Measurements from ENCODE around the gene RNF151. TPM values are rescaled to one million over a fixed set of nuclear protein-coding genes. Genes with fewer than 3 reads are reported as not detected.

RNF151 gene
- total and polyA plus RNA-seq, 2 of the 13 experiments (the other 11 are each of a cell fraction or from before 2014, with no cell fraction given), result not detected

DNA sequence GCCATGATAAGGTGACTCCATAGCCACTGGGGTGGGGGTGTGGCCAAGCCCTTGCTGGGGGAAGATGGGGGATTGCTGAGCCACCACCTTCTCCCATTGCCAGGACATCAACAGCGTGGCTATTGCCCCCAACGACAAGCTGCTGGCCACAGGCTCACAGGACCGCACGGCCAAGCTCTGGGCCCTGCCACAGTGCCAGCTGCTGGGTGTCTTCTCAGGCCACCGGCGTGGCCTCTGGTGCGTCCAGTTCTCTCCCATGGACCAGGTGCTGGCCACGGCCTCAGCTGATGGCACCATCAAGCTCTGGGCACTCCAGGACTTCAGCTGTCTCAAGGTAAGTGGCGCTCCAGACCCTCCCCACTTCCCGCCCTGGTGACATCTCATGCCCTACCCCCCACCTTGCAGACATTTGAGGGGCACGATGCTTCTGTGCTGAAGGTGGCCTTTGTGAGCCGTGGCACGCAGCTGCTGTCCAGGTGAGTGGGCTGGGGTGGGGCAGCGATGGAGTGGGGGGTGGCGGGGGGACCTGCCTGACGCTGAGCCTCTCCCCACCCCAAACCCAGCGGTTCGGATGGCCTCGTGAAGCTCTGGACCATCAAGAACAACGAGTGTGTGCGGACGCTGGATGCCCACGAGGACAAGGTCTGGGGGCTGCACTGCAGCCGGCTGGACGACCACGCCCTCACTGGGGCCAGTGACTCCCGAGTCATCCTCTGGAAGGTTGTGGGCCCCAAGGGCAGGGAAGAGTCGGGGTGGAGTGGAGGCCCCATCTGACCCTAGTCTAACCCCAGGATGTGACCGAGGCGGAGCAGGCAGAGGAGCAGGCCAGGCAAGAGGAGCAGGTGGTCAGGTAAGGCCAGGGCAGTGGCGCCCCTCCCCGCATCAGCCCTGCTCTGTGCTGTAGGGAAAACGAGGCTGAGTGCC is 10.6 kb downstream of the RNF151 start:
- peaks cover 21 to 34% of the 10 kb centered on the region in 2 experiments; a peak in 3 of 5 replicates for H3K36me3 ChIP-seq (replicated peaks in 1 of 2; ENCODE audit: control insufficient read depth in 1 of 2, insufficient read depth in 2 of 2, low read length in 2 of 2)
- no peaks in the 10 kb centered on the region for H3K9me3 ChIP-seq (ENCODE audit: low read length)
- peaks cover 14% of the 10 kb centered on the region for H3K79me2 ChIP-seq (ENCODE audit: insufficient read depth, low read length)
- intact Hi-C loops (cut with micrococcal nuclease; ENCODE audit: unreplicated experiment), result no loop called here
- ATAC-seq, result no peak
- 89% methylated on average over 10 of the region's 33 CpGs for WGBS (ENCODE audit: low lambda C conversion rate)
- CTCF ChIA-PET (ENCODE audit: low intra/inter-chr PET ratio, low total read pairs), result no interaction called here
- FAIRE-seq, result no peak
- no peak overlapping the region for H3K9ac ChIP-seq (ENCODE audit: insufficient read depth, low read depth, low read length)
- in situ Hi-C loops (cut with HindIII; ENCODE audit: extremely low pct_ligation_motif_present, low pct_unique_long_range_greater_than_20kb), result no loop called here
- H3K27me3 ChIP-seq (ENCODE audit: control insufficient read depth in 1 of 2, insufficient read depth in 2 of 2, low read length in 2 of 2), result no peaks in the 10 kb centered on the region
- POLR2A ChIA-PET, result interaction anchor here (1.1 kb wide), 1 partner anchor 12 kb away, joined by 6 read pairs; the partner anchor contains the start of gene RPS2
- no peak for DNase-seq (ENCODE audit: low spot score)
- no peak overlapping the region for H2AFZ ChIP-seq (ENCODE audit: low read length)
- H3K4me1 ChIP-seq (ENCODE audit: insufficient read depth, low read length), result peaks cover 20% of the 10 kb centered on the region
- no TSS peak for BruUV-seq (replicated peaks)
- no peaks in the 10 kb centered on the region for H4K20me1 ChIP-seq (ENCODE audit: insufficient read depth, low read length)
- no peak overlapping the region for H3K4me2 ChIP-seq (ENCODE audit: low read depth, low read length)
- H3K4me3 ChIP-seq (replicated peaks in 1 of 3; ENCODE audit: insufficient read depth in 1 of 3, low read depth in 2 of 3, low read length in 3 of 3), result no peak overlapping the region
- no peak overlapping the region for H3K27ac ChIP-seq (ENCODE audit: extremely low read length, insufficient read depth, low read length)
- TF ChIP-seq KDM3A (CRISPR knock-in tag; IDR thresholded peaks at IDR 0.05; ENCODE audit: low read depth) (no peak), ZNF503 (CRISPR knock-in tag; IDR thresholded peaks at IDR 0.05) (no peak), ZNF552 (CRISPR knock-in tag; IDR thresholded peaks at IDR 0.05; ENCODE audit: borderline replicate concordance) (no peak), ZNF232 (CRISPR knock-in tag; IDR thresholded peaks at IDR 0.05; ENCODE audit: borderline replicate concordance) (no peak), ZNF782 (CRISPR knock-in tag; IDR thresholded peaks at IDR 0.05; ENCODE audit: borderline replicate concordance) (no peak), ZBTB43 (CRISPR knock-in tag; conservative IDR thresholded peaks at IDR 0.05) (no peak), ZNF713 (CRISPR knock-in tag; IDR thresholded peaks at IDR 0.05) (no peak)
- TF ChIP-seq, protein P1, sequence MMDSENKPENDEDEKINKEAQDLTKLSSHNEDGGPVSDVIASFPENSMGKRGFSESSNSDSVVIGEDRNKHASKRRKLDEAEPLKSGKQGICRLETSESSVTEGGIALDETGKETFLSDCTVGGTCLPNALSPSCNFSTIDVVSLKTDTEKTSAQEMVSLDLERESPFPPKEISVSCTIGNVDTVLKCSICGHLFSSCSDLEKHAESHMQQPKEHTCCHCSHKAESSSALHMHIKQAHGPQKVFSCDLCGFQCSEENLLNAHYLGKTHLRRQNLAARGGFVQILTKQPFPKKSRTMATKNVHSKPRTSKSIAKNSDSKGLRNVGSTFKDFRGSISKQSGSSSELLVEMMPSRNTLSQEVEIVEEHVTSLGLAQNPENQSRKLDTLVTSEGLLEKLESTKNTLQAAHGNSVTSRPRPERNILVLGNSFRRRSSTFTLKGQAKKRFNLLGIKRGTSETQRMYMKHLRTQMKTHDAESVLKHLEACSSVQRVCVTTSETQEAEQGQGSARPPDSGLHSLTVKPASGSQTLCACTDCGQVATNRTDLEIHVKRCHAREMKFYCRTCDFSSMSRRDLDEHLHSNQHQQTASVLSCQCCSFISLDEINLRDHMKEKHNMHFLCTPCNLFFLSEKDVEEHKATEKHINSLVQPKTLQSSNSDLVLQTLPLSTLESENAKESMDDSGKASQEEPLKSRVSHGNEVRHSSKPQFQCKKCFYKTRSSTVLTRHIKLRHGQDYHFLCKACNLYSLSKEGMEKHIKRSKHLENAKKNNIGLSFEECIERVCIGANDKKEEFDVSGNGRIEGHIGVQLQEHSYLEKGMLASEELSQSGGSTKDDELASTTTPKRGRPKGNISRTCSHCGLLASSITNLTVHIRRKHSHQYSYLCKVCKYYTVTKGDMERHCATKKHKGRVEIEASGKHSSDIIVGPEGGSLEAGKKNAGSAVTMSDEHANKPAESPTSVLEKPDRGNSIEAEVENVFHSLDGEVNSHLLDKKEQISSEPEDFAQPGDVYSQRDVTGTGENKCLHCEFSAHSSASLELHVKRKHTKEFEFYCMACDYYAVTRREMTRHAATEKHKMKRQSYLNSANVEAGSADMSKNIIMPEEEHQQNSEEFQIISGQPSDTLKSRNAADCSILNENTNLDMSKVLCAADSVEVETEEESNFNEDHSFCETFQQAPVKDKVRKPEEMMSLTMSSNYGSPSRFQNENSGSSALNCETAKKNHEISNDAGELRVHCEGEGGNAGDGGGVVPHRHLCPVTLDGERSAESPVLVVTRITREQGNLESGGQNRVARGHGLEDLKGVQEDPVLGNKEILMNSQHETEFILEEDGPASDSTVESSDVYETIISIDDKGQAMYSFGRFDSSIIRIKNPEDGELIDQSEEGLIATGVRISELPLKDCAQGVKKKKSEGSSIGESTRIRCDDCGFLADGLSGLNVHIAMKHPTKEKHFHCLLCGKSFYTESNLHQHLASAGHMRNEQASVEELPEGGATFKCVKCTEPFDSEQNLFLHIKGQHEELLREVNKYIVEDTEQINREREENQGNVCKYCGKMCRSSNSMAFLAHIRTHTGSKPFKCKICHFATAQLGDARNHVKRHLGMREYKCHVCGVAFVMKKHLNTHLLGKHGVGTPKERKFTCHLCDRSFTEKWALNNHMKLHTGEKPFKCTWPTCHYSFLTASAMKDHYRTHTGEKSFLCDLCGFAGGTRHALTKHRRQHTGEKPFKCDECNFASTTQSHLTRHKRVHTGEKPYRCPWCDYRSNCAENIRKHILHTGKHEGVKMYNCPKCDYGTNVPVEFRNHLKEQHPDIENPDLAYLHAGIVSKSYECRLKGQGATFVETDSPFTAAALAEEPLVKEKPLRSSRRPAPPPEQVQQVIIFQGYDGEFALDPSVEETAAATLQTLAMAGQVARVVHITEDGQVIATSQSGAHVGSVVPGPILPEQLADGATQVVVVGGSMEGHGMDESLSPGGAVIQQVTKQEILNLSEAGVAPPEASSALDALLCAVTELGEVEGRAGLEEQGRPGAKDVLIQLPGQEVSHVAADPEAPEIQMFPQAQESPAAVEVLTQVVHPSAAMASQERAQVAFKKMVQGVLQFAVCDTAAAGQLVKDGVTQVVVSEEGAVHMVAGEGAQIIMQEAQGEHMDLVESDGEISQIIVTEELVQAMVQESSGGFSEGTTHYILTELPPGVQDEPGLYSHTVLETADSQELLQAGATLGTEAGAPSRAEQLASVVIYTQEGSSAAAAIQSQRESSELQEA (CRISPR knock-in tag; IDR thresholded peaks at IDR 0.05; ENCODE audit: not compliant biosample characterization), result no peak

Data from HepG2 (cell line).